A673 (cell line): ENCODE measurements around the gene LURAP1L. TPM values are rescaled to one million over a fixed set of nuclear protein-coding genes. Genes with fewer than 3 reads are reported as not detected.
A peak's percentile ranks its signal among the peaks of the same experiment; 100 is the strongest.

ENCODE experiments used
- BruUV-seq: library from RNA; stranded (reverse); fragments of 400-500 nt; replicated peaks from 2 replicates; lab custom pipeline; 2021; lab: Mats Ljungman, UMichigan
- CTCF ChIA-PET: fragments of 300-600 bp; sonication (Branson Sonifier 250); formaldehyde crosslinking; loops from one replicate; lab custom pipeline; 2022; ENCODE audit warnings: antibody characterized with exemption; lab: Charles Lee
- POLR2A ChIA-PET: fragments of 300-600 bp; sonication (Branson Sonifier 250); formaldehyde crosslinking; loops from one replicate; lab custom pipeline; 2022; ENCODE audit warnings: antibody characterized with exemption; ENCODE audit not compliant: low non-redundant PET; lab: Charles Lee
- DNase-seq: peaks from one replicate; pipeline ENCODE4 v3.0.0-alpha.2; 2015; ENCODE audit warnings: low spot score
- H3K27ac ChIP-seq: fragments of 200-600 bp; sonication (generic); 2 replicates; pipeline ENCODE4 v1.5.1; 2016; ENCODE audit warnings: mixed run types, low read depth, mild to moderate bottlenecking, mixed read lengths, antibody characterized with exemption, low read length; ENCODE audit not compliant: poor library complexity, severe bottlenecking
- H3K27me3 ChIP-seq: fragments of 200-600 bp; sonication (generic); replicated peaks from 2 replicates; pipeline ENCODE4 v1.6.1; 2017; ENCODE audit warnings: mixed run types, low read depth, mild to moderate bottlenecking, mixed read lengths, antibody characterized with exemption, low read length; ENCODE audit not compliant: insufficient read depth, poor library complexity
- H3K36me3 ChIP-seq: fragments of 200-600 bp; sonication (generic); 2 replicates; pipeline ENCODE4 v1.6.1; 2016; ENCODE audit warnings: mixed run types, mild to moderate bottlenecking, mixed read lengths, antibody characterized with exemption, low read length; ENCODE audit not compliant: insufficient read depth, poor library complexity, severe bottlenecking
- H3K4me1 ChIP-seq: fragments of 200-600 bp; sonication (generic); 2 replicates; pipeline ENCODE4 v1.6.1; 2017; ENCODE audit warnings: mixed run types, mild to moderate bottlenecking, mixed read lengths, antibody characterized with exemption, low read length; ENCODE audit not compliant: insufficient read depth, poor library complexity, severe bottlenecking
- H3K4me3 ChIP-seq: fragments of 200-600 bp; sonication (generic); 2 replicates; pipeline ENCODE4 v1.5.1; 2016; ENCODE audit warnings: low read depth, mixed run types, mild to moderate bottlenecking, mixed read lengths, low read length; ENCODE audit not compliant: poor library complexity, severe bottlenecking
- H3K9me3 ChIP-seq: fragments of 200-600 bp; sonication (generic); 2 replicates; pipeline ENCODE4 v1.6.1; 2016; ENCODE audit warnings: mixed run types, low read depth, mild to moderate bottlenecking, mixed read lengths, antibody characterized with exemption, low read length; ENCODE audit not compliant: poor library complexity, severe bottlenecking
- CTCF ChIP-seq: fragments of 300-800, 200-600 bp; sonication (generic); conservative IDR thresholded peaks from 2 replicates; pipeline ENCODE4 v1.5.1; 2017; ENCODE audit warnings: low read depth, mild to moderate bottlenecking, antibody characterized with exemption, low read length, moderate library complexity, mixed read lengths
- EZH2 ChIP-seq: fragments of 200-600 bp; sonication (generic); IDR thresholded peaks from 2 replicates; pipeline ENCODE4 v1.6.1; 2017; ENCODE audit warnings: borderline replicate concordance, low read depth, mild to moderate bottlenecking, mixed read lengths, antibody characterized with exemption, low read length; ENCODE audit not compliant: poor library complexity, severe bottlenecking
- intact Hi-C: fragments of 100-400 bp; cut with micrococcal nuclease; formaldehyde crosslinking; loops from one replicate; pipeline ENCODE4 v1.10.0; 2022; ENCODE audit not compliant: unreplicated experiment
- total RNA-seq: library from RNA; stranded (reverse); gene quantifications from 2 replicates; pipeline ENCODE4 v1.2.3, GENCODE V29; 2021

Gene LURAP1L
- total RNA-seq, 1 experiment from 2014 or later: 0.60 TPM

GRCh38 chr9:12855066-12855465 is 80.2 kb downstream of the LURAP1L start:
- no peak for TF ChIP-seq CTCF
- no peak for TF ChIP-seq EZH2
- no peak for DNase-seq
- POLR2A ChIA-PET: no interaction called here
- H3K27me3 ChIP-seq: no peaks in the 10 kb centered on the region
- no peak overlapping the region for H3K27ac ChIP-seq
- intact Hi-C loops: no loop called here
- CTCF ChIA-PET: no interaction called here
- no peaks in the 10 kb centered on the region for H3K36me3 ChIP-seq
- no peaks in the 10 kb centered on the region for H3K4me1 ChIP-seq
- H3K9me3 ChIP-seq: no peaks in the 10 kb centered on the region
- BruUV-seq: no TSS peak
- H3K4me3 ChIP-seq: no peak overlapping the region

- H3K27me3 ChIP-seq: no peaks in the 10 kb centered on the region
- no peak overlapping the region for H3K4me3 ChIP-seq
- H3K4me1 ChIP-seq: no peaks in the 10 kb centered on the region
- no TSS peak for BruUV-seq
- no peak for TF ChIP-seq EZH2
- no peak overlapping the region for H3K27ac ChIP-seq
- no peaks in the 10 kb centered on the region for H3K9me3 ChIP-seq
- no peaks in the 10 kb centered on the region for H3K36me3 ChIP-seq
- no peak for DNase-seq
- CTCF ChIA-PET: no interaction called here
- intact Hi-C loops: no loop called here
- POLR2A ChIA-PET: no interaction called here
Observed at GRCh38 chr9:12856603-12857002, 81.8 kb downstream of the LURAP1L start.

GRCh38 chr9:12859704-12860251 is 85.0 kb downstream of the LURAP1L start:
- no peaks in the 10 kb centered on the region for H3K27me3 ChIP-seq
- CTCF ChIA-PET: no interaction called here
- TF ChIP-seq EZH2 (no peak), CTCF (no peak)
- H3K27ac ChIP-seq: no peak overlapping the region
- peaks cover 5% of the 10 kb centered on the region for H3K4me1 ChIP-seq
- H3K4me3 ChIP-seq: no peak overlapping the region
- intact Hi-C loops: no loop called here
- H3K36me3 ChIP-seq: no peaks in the 10 kb centered on the region
- no TSS peak for BruUV-seq
- H3K9me3 ChIP-seq: no peaks in the 10 kb centered on the region
- POLR2A ChIA-PET: no interaction called here
- DNase-seq: peak; percentile 17

GRCh38 chr9:12860998-12861397 is 86.2 kb downstream of the LURAP1L start:
- DNase-seq: no peak
- BruUV-seq: no TSS peak
- no peak for TF ChIP-seq EZH2
- TF ChIP-seq CTCF: no peak
- Histone ChIP-seq H3K27me3 (no peaks in the 10 kb centered on the region), H3K9me3 (no peaks in the 10 kb centered on the region), H3K36me3 (no peaks in the 10 kb centered on the region), H3K4me3 (no peak overlapping the region), H3K27ac (no peak overlapping the region), H3K4me1 (peaks cover 5% of the 10 kb centered on the region)
- ChIA-PET POLR2A (no interaction called here), CTCF (no interaction called here)
- intact Hi-C loops: no loop called here
